ENCODE results near the gene ZFYVE16. TPM values are rescaled to one million over a fixed set of nuclear protein-coding genes. Genes with fewer than 3 reads are reported as not detected.
"Not testable (repeated sequence)": the region's sequence is repeated elsewhere in the genome, so short reads cannot be mapped to it uniquely, and the experiment has no call there.

Gene ZFYVE16
- total RNA-seq, 1 experiment from 2014 or later = 21.9 TPM

GRCh38 chr5:80417973-80418372 lies 10.1 kb downstream of the ZFYVE16 start:
- Mint-ChIP-seq H3K4me3 (no peak overlapping the region), H3K36me3 (ENCODE audit: insufficient read depth in 1 of 3, low read depth in 3 of 3) (peaks cover 17 to 35% (median 27%) of the 10 kb centered on the region in 3 experiments), H3K4me1 (peaks cover 0 to 3% of the 10 kb centered on the region in 2 experiments; a peak in 1 of 4 replicates), H3K27me3 (ENCODE audit: low read depth) (no peaks in the 10 kb centered on the region), H3K9me3 (peaks cover 16 to 19% of the 10 kb centered on the region in 2 experiments), H3K27ac (peak overlapping the region in 1 of 3 experiments; percentile 18; a peak in 2 of 7 replicates)
- Histone ChIP-seq H3K4me2 (ENCODE audit: insufficient read depth, insufficient read length, low read length) (no peak overlapping the region), H3K9ac (ENCODE audit: extremely low read depth, insufficient read length, low read length) (no peak overlapping the region), H2BK15ac (ENCODE audit: low read depth, low read length) (no peak overlapping the region), H4K91ac (ENCODE audit: insufficient read length, low read depth, low read length) (no peak overlapping the region), H4K20me1 (ENCODE audit: control insufficient read depth, insufficient read depth, insufficient read length) (no peaks in the 10 kb centered on the region), H2AFZ (ENCODE audit: low read length) (no peak overlapping the region), H3K4me1 (ENCODE audit: insufficient read depth, low read length) (no peaks in the 10 kb centered on the region), H4K8ac (replicated peaks; ENCODE audit: insufficient read length, low read depth, low read length) (no peak overlapping the region), H2BK12ac (ENCODE audit: insufficient read length, low read depth, low read length) (no peak overlapping the region), H2BK20ac (ENCODE audit: low read depth, low read length, poor library complexity, severe bottlenecking) (no peak overlapping the region), H3K18ac (ENCODE audit: insufficient read length, low read depth, low read length) (no peak overlapping the region), H3K14ac (ENCODE audit: insufficient read depth, low read length) (no peak overlapping the region), H2BK120ac (ENCODE audit: low read depth, low read length, poor library complexity, severe bottlenecking) (no peak overlapping the region), H2BK5ac (ENCODE audit: insufficient read length, low read length) (no peak overlapping the region), H3K56ac (ENCODE audit: insufficient read length, low read depth, low read length) (no peak overlapping the region), H2AK5ac (ENCODE audit: insufficient read length, low read length) (no peak overlapping the region), H3K4ac (ENCODE audit: low read depth, low read length) (no peak overlapping the region), H4K5ac (ENCODE audit: insufficient read length, low read depth, low read length) (no peak overlapping the region), H3K27ac (ENCODE audit: insufficient read length, low read depth, low read length) (no peak overlapping the region), H3K27me3 (ENCODE audit: insufficient read depth, low read length) (no peaks in the 10 kb centered on the region), H3T11ph (ENCODE audit: low read length) (no peak overlapping the region), H3K23me2 (ENCODE audit: insufficient read length, low read depth, low read length, poor library complexity, severe bottlenecking) (no peaks in the 10 kb centered on the region), H3K79me2 (ENCODE audit: insufficient read depth, low read length) (no peaks in the 10 kb centered on the region), H3K79me1 (ENCODE audit: insufficient read depth, low read depth, low read length, poor library complexity, severe bottlenecking) (peaks cover 2% of the 10 kb centered on the region), H3K23ac (ENCODE audit: insufficient read length, low read depth, low read length) (no peak overlapping the region), H3K9me3 (ENCODE audit: control insufficient read depth, low read depth, low read length) (no peaks in the 10 kb centered on the region)
- no peak for DNase-seq
- no CpG with 5 or more reads among the region's 1 CpG for WGBS (ENCODE audit: extremely low coverage, insufficient read length, low lambda C conversion rate)
- TF ChIP-seq CTCF (conservative IDR thresholded peaks at IDR 0.05) = no peak

DNA sequence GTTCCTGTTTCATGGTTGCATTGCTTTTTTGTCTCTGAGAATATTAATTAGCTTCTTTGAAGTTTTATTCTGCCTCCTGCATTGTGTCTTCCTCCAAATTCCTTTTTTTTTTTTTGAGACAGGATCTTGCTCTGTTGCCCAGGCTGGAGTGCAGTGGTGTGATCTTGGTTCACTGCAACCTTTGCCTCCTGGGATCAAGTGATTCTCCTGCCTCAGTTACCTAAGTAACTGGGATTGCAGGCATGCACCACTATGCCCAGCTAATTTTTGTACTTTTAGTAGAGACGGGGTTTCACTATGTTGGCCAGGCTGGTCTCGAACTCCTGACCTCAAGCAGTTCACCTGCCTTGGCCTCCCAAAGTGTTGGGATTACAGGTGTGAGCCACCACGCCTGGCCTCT lies 16.5 kb downstream of the ZFYVE16 start:
- not testable (repeated sequence) for H3K4me3 Mint-ChIP-seq; H3K27me3 ChIP-seq (ENCODE audit: insufficient read depth, low read length); H4K5ac ChIP-seq (ENCODE audit: insufficient read length, low read depth, low read length); H3K27me3 Mint-ChIP-seq (ENCODE audit: low read depth); H3K4ac ChIP-seq (ENCODE audit: low read depth, low read length); H4K20me1 ChIP-seq (ENCODE audit: control insufficient read depth, insufficient read depth, insufficient read length); H2BK20ac ChIP-seq (ENCODE audit: low read depth, low read length, poor library complexity, severe bottlenecking); H3K23ac ChIP-seq (ENCODE audit: insufficient read length, low read depth, low read length); DNase-seq; H3K23me2 ChIP-seq (ENCODE audit: insufficient read length, low read depth, low read length, poor library complexity, severe bottlenecking); H2BK120ac ChIP-seq (ENCODE audit: low read depth, low read length, poor library complexity, severe bottlenecking); H3K27ac Mint-ChIP-seq; H2BK5ac ChIP-seq (ENCODE audit: insufficient read length, low read length); H3K79me2 ChIP-seq (ENCODE audit: insufficient read depth, low read length); H3K18ac ChIP-seq (ENCODE audit: insufficient read length, low read depth, low read length); H3K9me3 ChIP-seq (ENCODE audit: control insufficient read depth, low read depth, low read length); H3K9ac ChIP-seq (ENCODE audit: extremely low read depth, insufficient read length, low read length); H3K4me1 Mint-ChIP-seq; H3T11ph ChIP-seq (ENCODE audit: low read length); H3K27ac ChIP-seq (ENCODE audit: insufficient read length, low read depth, low read length); H2AFZ ChIP-seq (ENCODE audit: low read length); H2BK12ac ChIP-seq (ENCODE audit: insufficient read length, low read depth, low read length); H2AK5ac ChIP-seq (ENCODE audit: insufficient read length, low read length); H3K79me1 ChIP-seq (ENCODE audit: insufficient read depth, low read depth, low read length, poor library complexity, severe bottlenecking); H4K8ac ChIP-seq (replicated peaks; ENCODE audit: insufficient read length, low read depth, low read length); H3K14ac ChIP-seq (ENCODE audit: insufficient read depth, low read length); H3K56ac ChIP-seq (ENCODE audit: insufficient read length, low read depth, low read length); H3K4me2 ChIP-seq (ENCODE audit: insufficient read depth, insufficient read length, low read length); H4K91ac ChIP-seq (ENCODE audit: insufficient read length, low read depth, low read length); H3K4me1 ChIP-seq (ENCODE audit: insufficient read depth, low read length); H2BK15ac ChIP-seq (ENCODE audit: low read depth, low read length)
- WGBS (ENCODE audit: extremely low coverage, insufficient read length, low lambda C conversion rate) = no CpG with 5 or more reads among the region's 3 CpGs
- Mint-ChIP-seq H3K9me3 (peaks cover 44% of the 10 kb centered on the region in 2 experiments), H3K36me3 (ENCODE audit: insufficient read depth in 1 of 3, low read depth in 3 of 3) (peaks cover 40 to 65% (median 49%) of the 10 kb centered on the region in 3 experiments)

Measured in H9 (cell line).